Neural progenitor cell (in vitro differentiated cells): ENCODE data around the gene CCDC60.

Source experiments
- EZH2 ChIP-seq: fragments of 200-600 bp; sonication (generic); IDR thresholded peaks from 2 replicates; pipeline ENCODE4 v1.6.1; 2017; ENCODE audit warnings: antibody characterized with exemption, mild to moderate bottlenecking, moderate library complexity
- TF ChIP-seq, protein P1 (sequence below): fragments of 200-600 bp; sonication (generic); IDR thresholded peaks from 2 replicates; pipeline ENCODE4 v1.5.1; 2017; ENCODE audit warnings: antibody characterized with exemption, mild to moderate bottlenecking

DNA sequence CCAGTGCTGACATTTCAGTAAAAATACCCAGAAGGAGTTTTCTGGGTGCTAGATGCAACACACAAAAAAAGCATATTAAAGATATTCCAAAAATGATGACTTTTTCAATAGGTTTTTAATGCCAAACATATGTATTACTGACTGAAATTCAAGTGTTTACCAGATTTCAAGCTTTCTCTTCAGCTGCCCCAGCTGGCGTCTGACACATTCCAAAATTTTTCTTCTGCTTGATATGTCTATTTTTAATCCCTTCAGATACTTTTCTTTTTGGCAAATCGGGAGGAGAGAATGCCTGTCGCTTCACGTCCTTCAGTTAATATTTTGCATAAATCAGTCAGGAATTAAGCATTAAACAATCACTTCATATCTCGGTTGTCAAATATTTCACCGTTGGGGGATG lies 7.1 kb upstream of the CCDC60 start:
- TF ChIP-seq, protein P1, sequence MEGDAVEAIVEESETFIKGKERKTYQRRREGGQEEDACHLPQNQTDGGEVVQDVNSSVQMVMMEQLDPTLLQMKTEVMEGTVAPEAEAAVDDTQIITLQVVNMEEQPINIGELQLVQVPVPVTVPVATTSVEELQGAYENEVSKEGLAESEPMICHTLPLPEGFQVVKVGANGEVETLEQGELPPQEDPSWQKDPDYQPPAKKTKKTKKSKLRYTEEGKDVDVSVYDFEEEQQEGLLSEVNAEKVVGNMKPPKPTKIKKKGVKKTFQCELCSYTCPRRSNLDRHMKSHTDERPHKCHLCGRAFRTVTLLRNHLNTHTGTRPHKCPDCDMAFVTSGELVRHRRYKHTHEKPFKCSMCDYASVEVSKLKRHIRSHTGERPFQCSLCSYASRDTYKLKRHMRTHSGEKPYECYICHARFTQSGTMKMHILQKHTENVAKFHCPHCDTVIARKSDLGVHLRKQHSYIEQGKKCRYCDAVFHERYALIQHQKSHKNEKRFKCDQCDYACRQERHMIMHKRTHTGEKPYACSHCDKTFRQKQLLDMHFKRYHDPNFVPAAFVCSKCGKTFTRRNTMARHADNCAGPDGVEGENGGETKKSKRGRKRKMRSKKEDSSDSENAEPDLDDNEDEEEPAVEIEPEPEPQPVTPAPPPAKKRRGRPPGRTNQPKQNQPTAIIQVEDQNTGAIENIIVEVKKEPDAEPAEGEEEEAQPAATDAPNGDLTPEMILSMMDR: no peak
- no peak for TF ChIP-seq EZH2
